Effector CD8-positive, alpha-beta T cell (primary cell): ENCODE data around the gene CRTC3.
A peak's percentile ranks its signal among the peaks of the same experiment; 100 is the strongest.
"Not testable (repeated sequence)": the region's sequence is repeated elsewhere in the genome, so short reads cannot be mapped to it uniquely, and the experiment has no call there.

Experiments used
- DNase-seq: peaks from one replicate; lab custom pipeline; 2025; lab: John Stamatoyannopoulos, UW
- total RNA-seq, 4 experiments: gene quantifications; one replicate each; lab custom pipeline; 2026; lab: John Stamatoyannopoulos, UW

The CRTC3 gene, protein sequence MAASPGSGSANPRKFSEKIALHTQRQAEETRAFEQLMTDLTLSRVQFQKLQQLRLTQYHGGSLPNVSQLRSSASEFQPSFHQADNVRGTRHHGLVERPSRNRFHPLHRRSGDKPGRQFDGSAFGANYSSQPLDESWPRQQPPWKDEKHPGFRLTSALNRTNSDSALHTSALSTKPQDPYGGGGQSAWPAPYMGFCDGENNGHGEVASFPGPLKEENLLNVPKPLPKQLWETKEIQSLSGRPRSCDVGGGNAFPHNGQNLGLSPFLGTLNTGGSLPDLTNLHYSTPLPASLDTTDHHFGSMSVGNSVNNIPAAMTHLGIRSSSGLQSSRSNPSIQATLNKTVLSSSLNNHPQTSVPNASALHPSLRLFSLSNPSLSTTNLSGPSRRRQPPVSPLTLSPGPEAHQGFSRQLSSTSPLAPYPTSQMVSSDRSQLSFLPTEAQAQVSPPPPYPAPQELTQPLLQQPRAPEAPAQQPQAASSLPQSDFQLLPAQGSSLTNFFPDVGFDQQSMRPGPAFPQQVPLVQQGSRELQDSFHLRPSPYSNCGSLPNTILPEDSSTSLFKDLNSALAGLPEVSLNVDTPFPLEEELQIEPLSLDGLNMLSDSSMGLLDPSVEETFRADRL
- total RNA-seq, result 54.6 to 94.2 (median 85.5) reads per million in 4 experiments

DNA sequence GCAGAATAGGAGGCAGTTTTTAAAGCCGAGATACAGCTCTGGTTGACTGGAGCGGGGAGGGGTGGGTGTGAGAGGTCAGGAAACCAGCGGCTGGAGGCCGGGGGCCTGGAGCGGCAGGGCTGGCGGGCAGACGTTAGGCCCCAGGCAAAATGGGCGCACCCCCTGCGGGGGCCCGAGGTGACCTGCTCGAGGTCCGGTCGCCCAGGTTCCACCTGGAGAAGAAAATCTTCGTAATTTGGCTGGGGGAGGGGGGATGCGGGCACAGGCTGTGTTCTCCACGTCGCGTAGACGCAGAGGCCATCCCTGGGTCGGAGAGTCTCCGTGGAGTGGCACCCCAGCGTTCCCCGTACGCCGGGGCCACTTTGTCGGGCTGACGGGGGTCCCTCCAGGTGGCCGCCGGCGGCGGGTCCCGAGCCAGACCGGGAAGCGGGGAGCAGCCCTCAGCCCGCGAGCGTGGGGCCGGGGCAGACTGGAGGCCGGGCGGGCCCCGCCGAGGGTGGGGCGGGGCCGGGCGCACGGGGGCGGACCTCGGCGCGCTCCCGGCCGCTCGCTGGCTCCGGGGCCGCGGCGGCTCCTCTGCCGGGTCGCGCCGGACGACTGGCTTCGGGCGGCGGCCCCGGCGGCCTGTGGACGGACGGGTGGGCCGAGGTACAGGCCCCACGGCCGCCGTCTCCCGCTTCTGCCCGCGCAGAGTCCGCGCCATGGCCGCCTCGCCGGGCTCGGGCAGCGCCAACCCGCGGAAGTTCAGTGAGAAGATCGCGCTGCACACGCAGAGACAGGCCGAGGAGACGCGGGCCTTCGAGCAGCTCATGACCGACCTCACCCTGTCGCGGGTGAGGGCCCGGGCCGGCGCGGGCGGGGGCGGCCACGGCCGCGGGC lies at the start of gene CRTC3:
TSS of gene CRTC3 (plus strand) at position 553 of the 879 bp plus-strand sequence. CDS start at position 702, 149 bp downstream.
- DNase-seq, result peak; percentile 12

GRCh38 chr15:90481023-90481422 lies 48.7 kb upstream of the CRTC3 start:
- no peak for DNase-seq

DNA sequence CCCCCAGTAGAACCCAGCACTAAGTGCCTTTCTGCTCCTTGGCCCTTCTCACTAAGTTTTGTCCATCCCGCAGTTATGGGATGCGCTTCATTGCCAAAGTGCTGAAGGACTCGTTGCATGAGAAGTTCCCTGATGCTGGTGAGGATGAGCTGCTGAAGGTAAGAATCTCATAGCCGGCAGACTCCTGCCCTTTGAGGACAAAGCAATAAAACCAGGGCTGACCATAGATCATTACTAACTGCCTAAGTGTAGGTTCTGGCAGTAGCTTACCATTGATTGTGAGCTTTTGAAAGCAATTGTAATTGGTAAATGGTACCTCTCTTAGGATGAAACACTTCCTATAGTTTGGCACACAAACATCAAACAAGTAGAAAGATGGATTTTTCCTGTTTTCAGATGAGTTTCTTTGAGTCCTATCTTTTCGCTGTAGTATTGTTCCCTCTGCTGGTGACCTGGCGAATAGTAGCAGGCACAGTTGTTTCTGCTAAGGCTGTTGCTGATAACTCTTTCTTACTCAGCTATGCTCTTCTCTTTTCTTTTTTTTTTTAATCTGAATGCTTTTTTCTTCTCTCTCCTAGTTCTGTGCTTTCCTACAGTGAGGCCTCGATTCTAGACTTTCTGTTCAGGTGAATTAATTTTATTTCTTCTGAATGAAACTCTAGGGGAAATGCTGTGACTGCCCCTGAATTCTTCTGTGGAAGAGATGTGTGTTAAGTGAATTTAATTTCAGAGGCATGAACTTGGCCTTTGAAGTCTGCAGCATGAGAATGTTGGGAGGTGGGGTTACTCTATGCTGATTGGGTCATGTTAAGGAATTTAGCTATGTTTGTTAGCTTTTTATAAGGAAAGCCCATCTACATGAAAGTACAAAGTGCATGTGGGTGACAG lies 47.4 kb upstream of the CRTC3 start:
- DNase-seq, result peak; percentile 13

DNA sequence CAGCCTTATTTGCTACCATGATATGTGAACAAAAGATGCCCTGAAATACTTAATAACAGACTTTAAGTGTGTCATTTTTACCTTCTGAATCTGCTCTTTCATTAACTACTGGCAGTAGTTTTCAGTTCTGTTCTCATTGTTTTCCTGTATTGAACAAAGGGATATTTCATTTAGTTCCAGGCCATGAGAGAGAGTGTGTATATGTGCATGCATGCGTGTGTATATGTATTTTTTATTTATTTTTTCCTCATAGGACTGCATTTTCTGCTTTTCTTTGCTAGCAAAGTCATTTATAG lies 46.8 kb upstream of the CRTC3 start:
- no peak for DNase-seq

- DNase-seq, result no peak
Observed at GRCh38 chr15:90483637-90484036, 46.1 kb upstream of the CRTC3 start.

- no peak for DNase-seq
Observed at GRCh38 chr15:90487186-90487585, 42.5 kb upstream of the CRTC3 start.

GRCh38 chr15:90489514-90489913 lies 40.2 kb upstream of the CRTC3 start:
- DNase-seq, result no peak

GRCh38 chr15:90489944-90490343 lies 39.8 kb upstream of the CRTC3 start:
- DNase-seq, result no peak

- DNase-seq, result no peak
Observed at GRCh38 chr15:90493647-90494046, 36.1 kb upstream of the CRTC3 start.

GRCh38 chr15:90495067-90495466 lies 34.7 kb upstream of the CRTC3 start:
- no peak for DNase-seq

GRCh38 chr15:90496791-90497190 lies 32.9 kb upstream of the CRTC3 start:
- DNase-seq, result no peak

GRCh38 chr15:90497376-90497775 lies 32.3 kb upstream of the CRTC3 start:
- no peak for DNase-seq

- DNase-seq, result no peak
Observed at GRCh38 chr15:90497912-90498311, 31.8 kb upstream of the CRTC3 start.

DNA sequence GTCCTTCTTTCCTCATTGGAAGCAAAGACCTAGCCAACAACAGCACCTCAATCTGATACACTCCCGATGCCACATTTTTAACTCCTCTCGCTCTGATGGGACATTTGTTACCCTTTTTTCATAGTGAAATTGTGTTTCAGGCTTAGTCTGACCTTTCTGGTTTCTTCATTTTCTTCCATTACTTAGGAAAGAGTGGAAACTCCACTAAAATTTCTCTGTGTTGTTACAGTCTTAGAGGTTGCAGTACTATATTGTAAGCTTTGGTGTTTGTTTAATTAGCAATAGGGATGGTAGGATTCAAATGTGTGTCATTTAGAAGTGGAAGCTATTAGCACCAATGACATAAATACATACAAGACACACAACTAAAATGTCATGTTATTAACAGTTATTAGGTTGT lies 29.6 kb upstream of the CRTC3 start:
- DNase-seq, result no peak

GRCh38 chr15:90501898-90502297 lies 27.8 kb upstream of the CRTC3 start:
- no peak for DNase-seq

GRCh38 chr15:90510781-90511180 lies 18.9 kb upstream of the CRTC3 start:
- DNase-seq, result not testable (repeated sequence)

DNA sequence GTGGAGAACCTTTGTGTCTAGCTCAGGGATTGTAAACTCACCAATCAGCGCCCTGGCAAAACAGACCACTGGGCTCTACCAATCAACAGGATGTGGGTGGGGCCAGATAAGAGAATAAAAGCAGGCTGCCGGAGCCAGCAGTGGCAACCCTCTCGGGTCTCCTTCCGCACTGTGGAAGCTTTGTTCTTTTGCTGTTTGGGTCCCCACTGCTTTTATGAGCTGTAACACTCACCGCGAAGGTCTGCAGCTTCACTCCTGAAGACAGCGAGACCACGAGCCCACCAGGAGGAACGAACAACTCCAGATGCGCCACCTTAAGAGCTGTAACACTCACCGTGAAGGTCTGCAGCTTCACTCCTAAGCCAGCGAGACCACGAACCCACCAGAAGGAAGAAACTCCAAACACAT lies 18.5 kb upstream of the CRTC3 start:
- peak; percentile 1 for DNase-seq

DNA sequence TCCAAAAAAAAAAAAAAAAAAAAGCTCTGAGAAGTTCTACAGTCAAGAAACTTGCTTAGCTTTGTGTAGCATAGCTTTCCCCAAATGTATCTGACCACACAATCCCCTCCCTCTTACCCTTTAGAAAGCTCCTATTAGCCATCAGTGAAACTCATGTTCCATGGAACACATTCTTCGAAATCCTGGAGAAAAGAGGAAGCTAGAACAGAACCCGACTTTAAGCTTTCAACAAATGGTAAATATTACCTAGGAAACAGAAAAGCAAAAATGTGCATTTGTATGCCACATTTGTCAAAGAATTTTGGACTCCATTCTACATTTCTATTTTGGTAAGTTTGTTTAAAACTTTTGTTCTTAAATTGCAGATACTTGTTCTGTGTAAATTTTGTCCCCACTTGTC lies 17.4 kb upstream of the CRTC3 start:
- no peak for DNase-seq

DNA sequence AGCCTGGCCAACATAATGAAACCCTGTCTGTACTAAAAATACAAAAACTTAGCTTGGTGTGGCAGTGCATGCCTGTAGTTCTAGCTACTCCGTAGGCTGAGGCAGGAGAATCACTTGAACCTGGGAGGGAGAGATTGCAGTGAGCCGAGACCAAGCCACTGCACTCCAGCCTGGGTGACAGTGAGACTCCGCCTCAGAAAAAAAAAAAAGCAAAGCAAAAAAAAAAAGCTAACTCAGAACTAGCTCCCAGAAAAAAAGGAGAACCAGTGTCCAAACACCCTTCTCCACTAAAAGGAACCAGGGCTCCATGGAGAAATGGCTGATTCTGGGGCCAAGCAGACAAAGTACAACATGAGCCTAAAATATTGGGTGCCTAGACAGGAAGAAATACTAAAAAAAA lies 16.7 kb upstream of the CRTC3 start:
- DNase-seq, result no peak

- DNase-seq, result no peak
Observed at GRCh38 chr15:90513448-90513847, 16.3 kb upstream of the CRTC3 start.

DNA sequence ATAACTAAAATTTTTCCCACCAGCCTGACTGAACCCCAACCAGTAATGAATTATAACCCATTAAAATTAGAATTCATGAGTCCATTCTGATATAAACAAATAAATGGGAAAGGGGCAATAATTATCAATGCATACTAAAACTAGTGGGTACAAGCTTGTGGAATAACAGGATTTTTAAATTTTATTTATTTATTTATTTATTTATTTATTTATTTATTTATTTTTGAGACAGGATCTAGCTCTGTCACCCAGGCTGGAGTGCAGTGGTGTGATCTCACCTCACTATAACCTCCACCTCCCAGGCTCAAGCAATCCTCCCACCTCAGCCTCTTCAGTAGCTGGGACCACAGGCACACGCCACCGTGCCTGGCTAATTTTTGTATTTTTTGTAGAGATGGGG lies 15.8 kb upstream of the CRTC3 start:
- DNase-seq, result not testable (repeated sequence)

- DNase-seq, result no peak
Observed at GRCh38 chr15:90519688-90520087, 10.0 kb upstream of the CRTC3 start.
